Endometrium (tissue), 2 donors: ENCODE measurements around the gene ESPL1.
"Not testable (repeated sequence)": the region's sequence is repeated elsewhere in the genome, so short reads cannot be mapped to it uniquely, and the experiment has no call there.

ENCODE experiments used
- FAIRE-seq: peaks from 2 replicates; lab custom pipeline; 2012; peaks lifted over from hg19 to GRCh38; lab: Jason Lieb, UNC
- donor health status: control.
- donor health status: control.

ESPL1 gene

DNA sequence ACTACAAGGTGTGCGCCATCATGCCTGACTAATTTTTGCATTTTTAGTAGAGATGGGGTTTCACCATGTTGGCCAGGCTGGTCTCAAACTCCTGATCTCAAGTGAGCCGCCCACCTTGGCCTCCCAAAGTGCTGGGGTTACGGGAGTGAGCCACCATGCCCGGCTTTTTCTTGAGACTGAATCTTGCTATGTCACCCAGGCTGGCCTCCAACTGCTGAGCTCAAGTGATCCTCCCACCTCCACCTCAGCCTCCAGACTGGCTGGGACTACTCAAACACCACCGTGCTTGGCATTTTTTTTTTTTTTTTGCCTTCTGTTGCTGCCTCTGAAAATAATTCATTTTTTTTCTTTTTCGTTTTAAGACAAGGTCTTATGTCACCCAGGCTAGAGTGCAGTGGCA is 8.2 kb upstream of the ESPL1 start:
- no peak for FAIRE-seq

DNA sequence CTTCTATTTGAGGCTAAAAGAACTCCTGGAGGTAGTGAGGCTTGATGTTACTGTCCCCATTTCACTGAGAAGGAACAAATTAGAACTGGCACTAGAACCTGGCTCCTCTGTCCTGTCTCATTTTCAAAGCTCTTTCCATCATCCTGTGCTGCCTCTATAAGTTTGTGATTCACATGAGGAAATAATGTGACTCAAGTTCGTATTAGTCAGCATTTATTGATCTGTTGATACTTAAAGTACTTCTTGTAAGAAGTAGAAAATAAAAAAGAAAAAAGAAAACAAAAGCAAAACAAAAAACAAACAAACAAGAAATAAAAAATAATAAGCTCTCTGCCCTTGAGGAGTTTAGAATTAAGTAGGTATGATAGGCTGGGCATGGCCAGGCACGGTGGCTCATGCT is 2.3 kb upstream of the ESPL1 start:
- FAIRE-seq: no peak

DNA sequence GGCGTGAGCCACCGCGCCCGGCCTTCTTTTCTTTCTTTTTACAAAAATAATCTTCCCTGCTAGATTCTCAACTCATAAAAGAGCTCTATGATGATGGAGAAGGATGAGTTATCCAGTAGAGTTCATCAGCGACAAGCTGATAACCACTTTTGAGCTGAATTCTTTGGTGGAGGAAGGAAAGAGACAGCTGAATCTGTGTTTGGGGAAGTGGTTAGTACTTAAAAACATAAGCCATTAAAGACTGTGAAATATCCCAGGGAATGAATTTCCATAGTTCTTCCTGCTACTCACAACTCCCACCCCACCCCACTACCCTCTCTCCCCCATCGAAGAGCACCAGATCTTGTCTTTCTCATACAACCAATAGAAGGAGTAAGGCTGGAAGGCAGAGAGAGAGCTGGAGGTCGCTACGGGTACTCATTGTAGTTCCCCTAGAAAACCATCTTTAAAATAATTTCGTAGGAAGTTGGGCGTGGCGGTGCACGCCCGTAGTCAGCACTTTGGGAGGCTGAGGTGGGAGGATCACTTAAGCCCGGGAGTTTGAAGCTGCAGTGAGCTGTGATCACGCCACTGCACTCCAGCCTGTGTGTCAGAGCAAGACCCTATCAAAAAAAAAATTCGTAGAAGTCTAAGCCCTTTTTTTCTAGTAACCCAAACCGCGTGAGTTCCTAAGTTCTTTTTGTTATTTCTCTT is 647 bp upstream of the ESPL1 start:
- FAIRE-seq: no peak

DNA sequence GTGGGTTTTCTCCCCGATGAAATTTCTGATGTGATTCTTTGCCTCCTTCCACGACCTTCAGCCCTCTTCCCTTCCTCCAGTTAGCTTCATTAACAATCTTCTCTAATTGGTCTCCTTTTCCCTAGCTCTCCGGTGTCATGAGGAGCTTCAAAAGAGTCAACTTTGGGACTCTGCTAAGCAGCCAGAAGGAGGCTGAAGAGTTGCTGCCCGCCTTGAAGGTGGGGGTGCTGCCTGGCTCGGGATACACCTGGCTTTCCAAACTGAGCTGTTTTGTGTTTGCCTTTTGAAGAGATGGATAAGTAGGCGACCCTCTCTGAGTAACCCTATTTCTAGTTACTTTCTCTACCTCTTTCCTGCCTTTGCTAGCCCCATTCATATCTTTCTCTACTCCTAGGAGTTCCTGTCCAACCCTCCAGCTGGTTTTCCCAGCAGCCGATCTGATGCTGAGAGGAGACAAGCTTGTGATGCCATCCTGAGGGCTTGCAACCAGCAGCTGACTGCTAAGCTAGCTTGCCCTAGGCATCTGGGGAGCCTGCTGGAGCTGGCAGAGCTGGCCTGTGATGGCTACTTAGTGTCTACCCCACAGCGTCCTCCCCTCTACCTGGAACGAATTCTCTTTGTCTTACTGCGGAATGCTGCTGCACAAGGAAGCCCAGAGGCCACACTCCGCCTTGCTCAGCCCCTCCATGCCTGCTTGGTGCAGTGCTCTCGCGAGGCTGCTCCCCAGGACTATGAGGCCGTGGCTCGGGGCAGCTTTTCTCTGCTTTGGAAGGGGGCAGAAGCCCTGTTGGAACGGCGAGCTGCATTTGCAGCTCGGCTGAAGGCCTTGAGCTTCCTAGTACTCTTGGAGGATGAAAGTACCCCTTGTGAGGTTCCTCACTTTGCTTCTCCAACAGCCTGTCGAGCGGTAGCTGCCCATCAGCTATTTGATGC is 797 bp downstream of the ESPL1 start:
- FAIRE-seq: no peak

DNA sequence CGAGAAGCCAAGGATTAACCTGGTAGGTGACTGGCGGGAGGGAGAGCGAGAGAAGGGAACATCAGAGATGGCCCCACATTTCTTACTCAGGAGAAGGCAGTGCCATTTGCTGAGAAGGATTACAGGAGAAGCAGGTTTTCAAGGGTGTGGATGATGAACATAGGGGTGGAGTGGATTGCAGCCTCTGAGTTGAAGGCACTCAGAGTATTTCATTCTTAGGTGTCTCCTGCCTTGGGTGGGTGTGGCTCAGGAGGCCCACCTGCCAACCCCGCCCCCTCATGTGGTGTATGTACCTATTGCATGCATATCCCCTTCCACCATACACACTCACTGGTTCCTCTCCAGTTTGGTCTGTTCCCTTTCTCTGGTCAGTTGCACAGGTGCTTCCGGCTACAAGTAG is 6.3 kb downstream of the ESPL1 start:
- FAIRE-seq: no peak

DNA sequence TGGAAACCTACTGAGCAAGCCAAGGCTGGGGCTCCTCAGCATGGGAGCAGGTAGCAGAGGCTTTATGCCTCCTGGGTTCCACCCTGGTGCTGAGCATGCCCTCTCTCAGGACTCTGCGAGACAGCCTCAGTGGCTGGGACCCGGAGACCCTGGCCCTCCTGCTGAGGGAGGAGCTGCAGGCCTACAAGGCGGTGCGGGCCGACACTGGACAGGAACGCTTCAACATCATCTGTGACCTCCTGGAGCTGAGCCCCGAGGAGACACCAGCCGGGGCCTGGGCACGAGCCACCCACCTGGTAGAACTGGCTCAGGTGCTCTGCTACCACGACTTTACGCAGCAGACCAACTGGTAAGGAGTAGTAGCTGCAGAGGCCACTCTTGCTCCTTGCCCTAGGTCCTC is 8.4 kb downstream of the ESPL1 start:
- no peak for FAIRE-seq

DNA sequence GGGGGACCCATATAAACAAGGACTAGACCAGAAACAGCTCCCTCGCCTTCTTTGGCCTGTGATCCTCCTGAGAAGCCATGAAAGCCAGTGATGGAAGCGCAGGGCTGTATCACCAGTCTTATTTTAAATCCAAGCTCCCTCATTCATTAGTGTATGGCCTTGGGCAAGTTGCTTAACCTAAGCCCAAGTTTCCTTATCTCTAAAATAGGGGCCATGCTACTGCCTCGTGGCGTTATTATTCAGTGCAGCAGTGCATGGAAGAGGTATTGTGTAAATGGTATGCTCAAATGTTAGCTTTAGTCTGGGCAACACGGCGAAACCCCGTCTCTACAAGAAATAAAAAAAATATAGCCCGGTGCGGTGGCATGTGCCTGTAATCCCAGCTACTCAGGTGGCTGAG is 9.9 kb downstream of the ESPL1 start:
- FAIRE-seq: no peak

DNA sequence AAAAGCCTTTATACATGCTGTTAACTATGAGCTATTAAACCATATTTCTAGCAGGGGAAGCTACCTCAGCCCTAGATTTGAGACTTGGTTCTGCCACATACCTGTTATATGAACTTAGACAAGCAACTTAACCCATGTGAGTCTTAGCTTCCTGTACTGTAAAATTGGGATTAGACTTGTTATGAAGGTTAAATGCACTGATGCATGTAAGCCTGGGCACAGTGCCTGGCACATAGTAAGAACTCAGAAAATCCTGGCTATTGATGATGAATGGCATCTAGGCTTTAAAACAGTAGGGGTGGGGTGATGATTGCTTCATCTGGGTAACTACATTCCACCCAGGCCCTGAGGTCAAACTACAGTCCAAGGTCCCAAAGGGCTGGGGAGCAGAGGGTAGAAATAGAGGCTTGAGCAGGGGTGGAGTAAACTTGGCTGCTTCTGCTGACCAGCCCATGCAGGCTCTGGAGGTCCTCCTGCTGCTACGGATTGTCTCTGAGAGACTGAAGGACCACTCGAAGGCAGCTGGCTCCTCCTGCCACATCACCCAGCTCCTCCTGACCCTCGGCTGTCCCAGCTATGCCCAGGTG is 11.3 kb downstream of the ESPL1 start:
- no peak for FAIRE-seq

DNA sequence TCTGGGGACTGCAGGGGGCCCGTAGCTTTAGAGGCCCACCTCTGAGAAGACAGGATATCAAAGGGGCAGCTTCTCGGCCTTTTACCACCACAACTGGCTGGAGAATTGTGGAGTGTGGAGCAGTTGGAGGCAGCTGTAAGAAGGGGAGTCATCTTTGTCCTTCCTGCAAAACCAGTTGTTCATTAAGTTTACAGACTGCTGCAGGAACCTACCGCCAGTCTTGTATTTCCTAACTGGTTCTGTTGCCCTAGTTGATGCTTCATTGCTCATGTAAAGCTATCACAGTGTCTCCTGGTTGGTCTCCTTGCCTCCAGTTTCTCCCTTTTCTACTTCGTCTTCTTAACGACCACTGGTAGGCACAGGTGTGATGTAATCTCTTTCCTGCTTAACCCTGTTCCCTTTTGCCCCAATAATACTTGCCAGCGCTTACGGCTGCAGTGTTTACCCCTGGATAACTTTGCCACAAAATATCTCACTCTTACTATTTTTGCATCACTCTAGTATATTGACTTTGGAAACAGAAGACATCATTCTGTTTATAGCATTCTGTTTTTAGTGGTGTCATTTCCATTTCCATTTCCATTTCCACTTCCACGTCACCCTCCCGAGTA is 11.9 kb downstream of the ESPL1 start:
- FAIRE-seq: no peak

DNA sequence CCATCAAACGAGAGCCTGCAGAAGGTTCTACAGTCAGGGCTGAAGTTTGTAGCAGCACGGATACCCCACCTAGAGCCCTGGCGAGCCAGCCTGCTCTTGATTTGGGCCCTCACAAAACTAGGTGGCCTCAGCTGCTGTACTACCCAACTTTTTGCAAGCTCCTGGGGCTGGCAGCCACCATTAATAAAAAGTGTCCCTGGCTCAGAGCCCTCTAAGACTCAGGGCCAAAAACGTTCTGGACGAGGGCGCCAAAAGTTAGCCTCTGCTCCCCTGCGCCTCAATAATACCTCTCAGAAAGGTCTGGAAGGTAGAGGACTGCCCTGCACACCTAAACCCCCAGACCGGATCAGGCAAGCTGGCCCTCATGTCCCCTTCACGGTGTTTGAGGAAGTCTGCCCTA is 18.3 kb downstream of the ESPL1 start:
- no peak for FAIRE-seq

DNA sequence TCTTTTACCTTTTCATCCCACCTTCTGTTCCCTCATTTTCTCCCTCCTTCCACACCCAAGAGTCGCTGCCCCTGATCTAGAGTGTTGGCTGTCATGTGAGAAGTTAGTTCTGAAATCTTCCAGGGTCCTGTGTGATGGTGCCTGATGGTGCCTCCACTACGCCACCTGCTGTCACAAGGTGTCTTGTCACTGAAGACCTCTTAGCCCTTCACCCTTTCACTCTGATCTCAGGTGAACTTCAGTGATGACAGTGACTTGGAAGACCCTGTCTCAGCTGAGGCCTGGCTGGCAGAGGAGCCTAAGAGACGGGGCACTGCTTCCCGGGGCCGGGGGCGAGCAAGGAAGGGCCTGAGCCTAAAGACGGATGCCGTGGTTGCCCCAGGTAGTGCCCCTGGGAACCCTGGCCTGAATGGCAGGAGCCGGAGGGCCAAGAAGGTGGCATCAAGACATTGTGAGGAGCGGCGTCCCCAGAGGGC is 19.7 kb downstream of the ESPL1 start:
- FAIRE-seq: no peak

DNA sequence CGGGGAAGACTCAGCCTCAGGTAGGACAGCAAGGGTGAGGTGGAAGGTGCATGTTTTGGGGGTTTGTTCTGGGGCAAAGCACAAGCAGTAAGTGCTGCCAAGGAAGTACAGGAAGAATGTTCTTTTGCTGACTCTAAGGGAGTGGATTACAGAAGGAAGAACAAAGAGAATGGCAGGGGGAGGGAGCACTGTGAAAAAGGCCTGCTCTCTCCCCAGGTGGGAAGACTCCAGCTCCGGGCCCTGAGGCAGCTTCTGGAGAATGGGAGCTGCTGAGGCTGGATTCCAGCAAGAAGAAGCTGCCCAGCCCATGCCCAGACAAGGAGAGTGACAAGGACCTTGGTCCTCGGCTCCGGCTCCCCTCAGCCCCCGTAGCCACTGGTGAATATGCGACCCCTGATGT is 20.2 kb downstream of the ESPL1 start:
- no peak for FAIRE-seq

DNA sequence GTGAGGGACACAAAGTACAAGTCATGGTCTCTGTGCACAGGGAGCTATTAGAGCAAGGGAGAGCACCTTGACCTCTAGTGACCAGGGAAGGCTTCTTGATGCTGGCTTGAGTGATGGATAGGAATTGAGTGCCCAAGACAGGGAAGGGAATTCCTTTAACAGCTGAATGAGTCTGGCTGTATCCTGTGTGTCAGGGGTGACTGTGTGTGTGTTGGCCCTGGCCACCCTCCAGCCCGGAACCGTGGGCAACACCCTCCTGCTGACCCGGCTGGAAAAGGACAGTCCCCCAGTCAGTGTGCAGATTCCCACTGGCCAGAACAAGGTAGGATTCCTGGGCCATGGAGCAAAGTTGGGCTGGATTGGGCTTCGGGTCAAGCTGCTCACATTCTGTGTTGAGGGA is 21.8 kb downstream of the ESPL1 start:
- FAIRE-seq: no peak

DNA sequence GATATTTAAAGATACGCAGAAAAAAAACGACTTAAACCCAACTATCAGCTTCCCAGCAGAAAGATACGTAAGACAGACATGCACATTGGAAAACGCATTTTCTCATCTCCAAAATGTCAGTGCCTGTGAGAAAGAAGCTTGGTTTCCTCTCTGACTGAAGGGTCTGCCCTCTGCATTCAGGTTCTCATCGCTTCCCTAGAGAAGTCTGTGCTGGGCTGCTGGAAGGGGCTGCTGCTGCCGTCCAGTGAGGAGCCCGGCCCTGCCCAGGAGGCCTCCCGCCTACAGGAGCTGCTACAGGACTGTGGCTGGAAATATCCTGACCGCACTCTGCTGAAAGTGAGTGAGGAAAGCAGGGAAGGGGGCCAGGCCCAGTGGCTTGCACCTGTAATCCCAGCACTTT is 22.6 kb downstream of the ESPL1 start:
- FAIRE-seq: no peak

DNA sequence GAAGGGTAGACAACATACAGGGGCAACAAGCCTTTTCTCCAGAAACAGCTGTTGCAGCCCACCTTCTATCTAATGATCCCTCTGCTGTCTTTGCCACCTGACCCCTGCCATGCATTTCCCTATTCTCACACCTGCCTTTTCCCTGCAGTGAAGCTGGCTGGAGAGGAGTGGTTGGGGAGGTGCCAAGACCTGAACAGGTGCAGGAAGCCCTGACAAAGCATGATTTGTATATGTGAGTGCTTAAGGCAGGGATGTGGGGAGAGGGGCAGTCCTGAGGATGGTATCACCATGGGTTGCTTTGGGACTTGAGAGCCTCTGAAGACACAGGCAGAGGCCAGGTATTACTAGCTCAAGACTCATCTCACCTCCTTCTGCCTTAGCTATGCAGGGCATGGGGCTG is 24.3 kb downstream of the ESPL1 start:
- no peak for FAIRE-seq

DNA sequence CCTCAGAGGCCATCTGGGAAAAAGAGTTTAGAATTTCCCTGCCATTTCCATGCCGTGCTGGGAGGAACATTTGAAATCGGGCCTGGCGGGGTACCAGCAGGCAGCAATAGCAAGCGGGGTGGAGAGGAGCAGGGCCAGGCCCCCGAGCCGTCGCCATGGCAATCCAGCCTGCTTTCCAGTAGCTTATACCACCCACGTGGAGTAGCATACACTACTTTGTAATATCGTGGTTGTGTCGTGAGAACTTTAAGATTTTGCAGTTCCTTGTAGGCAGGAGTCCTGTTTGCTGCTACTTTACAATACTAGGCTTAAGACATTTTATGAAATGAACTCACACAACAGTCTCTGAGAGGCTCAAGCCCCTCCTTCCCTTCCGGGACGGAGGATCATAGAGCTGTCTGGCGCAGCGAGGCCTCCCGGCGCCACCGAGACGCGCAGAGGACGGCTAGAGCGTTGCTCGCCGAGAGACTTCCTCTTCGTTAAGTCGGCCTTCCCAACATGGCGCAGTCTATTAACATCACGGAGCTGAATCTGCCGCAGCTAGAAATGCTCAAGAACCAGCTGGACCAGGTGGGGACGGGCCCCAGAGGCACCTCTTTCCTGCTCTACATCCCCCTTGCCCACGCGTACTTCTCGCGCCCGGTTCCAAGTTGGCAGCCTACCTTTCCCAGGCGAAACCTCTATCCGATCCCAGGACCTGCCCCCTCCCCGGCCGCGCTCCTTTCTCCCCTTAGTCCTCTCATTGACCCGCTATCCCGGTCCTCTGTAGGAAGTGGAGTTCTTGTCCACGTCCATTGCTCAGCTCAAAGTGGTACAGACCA is 27.2 kb downstream of the ESPL1 start, which contains the start of gene PFDN5:
Gene PFDN5 (plus strand): TSS at position 473 of the 821 bp plus-strand sequence. CDS start 26 bp downstream, at position 499.
- no peak for FAIRE-seq

DNA sequence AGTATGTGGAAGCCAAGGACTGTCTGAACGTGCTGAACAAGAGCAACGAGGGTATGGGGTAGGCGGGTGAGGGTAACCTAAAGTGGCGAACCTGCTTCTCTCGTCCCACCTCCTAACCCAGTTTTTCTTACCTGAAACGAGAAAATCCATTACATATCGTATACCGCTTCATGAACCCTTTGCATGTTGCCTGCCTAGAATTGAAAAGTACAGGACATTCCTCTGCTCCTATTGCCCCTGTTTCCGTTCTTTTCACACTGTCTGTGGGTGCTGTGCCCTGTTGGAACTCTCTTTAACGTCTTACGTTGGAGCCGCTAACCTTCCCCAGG is 27.8 kb downstream of the ESPL1 start:
- FAIRE-seq: no peak

DNA sequence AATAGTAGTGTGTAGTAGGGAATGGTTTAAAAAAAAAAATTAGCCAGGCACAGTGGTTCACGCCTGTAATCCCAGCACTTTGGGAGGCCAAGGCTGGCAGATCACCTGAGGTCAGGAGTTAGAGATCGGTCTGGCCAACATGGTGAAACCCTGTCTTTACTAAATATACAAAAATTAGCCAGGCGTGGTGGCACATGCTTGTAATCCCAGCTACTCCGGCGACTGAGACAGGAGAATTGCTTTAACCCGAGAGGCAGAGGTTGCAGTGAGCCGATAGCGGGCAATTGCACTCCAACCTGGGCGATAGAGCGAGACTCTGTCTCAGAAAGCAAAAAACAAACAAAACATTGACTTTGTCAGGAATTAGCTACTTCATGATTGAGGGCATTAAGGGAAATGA is 29.0 kb downstream of the ESPL1 start:
- FAIRE-seq: not testable (repeated sequence)

DNA sequence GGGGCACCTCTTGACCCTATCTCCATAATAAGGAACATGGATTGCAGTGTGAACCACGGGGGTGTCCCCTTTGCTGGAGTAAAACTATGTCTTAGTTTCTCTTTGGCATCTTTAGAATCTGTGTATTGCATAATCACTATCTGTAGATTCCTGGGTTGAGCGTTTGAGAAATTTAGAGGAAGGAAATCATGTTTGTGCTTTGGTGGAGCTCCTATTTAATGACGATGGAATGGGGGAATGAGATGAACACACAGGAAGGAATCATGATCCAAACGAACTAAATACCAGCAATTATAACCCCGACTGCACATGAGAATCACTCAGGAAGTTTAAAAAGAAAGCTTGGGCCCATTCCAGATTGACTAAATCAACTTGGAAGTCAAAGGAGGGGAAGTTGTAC is 30.1 kb downstream of the ESPL1 start:
- no peak for FAIRE-seq

DNA sequence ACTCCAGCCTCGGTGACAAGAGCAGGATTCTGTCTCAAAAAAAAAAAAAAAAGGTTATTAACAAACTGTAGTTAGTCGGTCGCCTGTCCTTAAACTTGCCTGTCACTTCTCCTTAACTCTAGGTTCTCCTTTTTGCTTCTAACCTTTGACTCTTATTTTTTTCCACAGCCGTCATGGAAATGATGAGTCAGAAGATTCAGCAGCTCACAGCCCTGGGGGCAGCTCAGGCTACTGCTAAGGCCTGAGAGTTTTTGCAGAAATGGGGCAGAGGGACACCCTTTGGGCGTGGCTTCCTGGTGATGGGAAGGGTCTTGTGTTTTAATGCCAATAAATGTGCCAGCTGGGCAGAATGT is 31.0 kb downstream of the ESPL1 start:
- FAIRE-seq: no peak

DNA sequence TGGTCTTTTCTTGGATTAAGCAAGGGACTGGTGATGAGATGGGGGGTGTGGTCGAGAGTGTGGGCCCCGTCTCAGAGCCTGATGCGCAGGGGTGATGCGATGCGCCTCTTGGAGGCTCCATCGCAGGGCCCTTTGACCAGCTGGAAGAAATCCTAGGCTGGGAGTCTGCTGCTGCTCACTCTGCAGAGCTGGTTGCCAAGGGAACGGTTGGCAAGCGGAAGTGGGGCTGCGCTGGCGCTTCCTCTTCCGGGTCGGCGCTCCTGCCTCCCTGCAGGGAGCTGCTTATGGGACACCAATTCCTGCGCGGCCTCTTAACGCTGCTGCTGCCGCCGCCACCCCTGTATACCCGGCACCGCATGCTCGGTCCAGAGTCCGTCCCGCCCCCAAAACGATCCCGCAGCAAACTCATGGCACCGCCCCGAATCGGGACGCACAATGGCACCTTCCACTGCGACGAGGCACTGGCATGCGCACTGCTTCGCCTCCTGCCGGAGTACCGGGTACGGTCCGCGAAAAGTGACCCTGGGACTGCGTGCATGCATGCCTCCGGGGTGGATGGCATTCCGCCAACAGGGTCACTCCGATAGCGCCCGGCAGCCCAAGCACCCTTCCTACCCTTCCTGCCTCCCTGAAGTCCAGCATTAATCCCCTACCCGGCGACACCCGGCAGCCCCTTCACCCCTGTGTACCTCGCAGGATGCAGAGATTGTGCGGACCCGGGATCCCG is 31.5 kb downstream of the ESPL1 start, which contains the start of gene MYG1:
Gene MYG1 (plus strand): TSS at position 242 of the 727 bp plus-strand sequence. CDS start 43 bp downstream, at position 285.
- FAIRE-seq: no peak
